Middle frontal gyrus (tissue), 1 donor: ENCODE measurements around the gene BZW1.
"Not testable (repeated sequence)": the region's sequence is repeated elsewhere in the genome, so short reads cannot be mapped to it uniquely, and the experiment has no call there.

ENCODE experiments used
- DNase-seq: peaks from one replicate; pipeline ENCODE4 v3.0.0-alpha.2; 2015; ENCODE audit warnings: low spot score; ENCODE audit errors: extremely low spot score

Gene BZW1

GRCh38 chr2:200790185-200790584, 21.5 kb upstream of the BZW1 start:
- no peak for DNase-seq

DNA sequence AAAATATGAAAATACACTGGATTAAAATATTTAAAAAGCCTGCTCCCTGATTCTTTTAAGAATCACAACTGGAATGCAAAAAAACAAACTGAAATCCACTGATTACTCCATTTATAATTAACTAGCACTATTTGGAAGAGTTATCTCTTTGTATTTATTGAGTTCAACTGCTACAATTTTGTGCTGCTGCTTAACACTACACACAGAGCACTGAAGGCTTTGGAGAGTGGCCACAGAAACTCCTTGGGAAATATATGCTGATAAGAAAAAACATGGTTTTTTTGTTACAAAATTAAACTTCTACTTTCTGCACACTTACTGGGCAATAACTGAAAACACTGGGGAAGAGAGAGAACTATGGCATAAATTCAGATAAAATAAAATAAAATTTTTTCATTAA, 19.8 kb upstream of the BZW1 start:
- DNase-seq, result no peak

DNA sequence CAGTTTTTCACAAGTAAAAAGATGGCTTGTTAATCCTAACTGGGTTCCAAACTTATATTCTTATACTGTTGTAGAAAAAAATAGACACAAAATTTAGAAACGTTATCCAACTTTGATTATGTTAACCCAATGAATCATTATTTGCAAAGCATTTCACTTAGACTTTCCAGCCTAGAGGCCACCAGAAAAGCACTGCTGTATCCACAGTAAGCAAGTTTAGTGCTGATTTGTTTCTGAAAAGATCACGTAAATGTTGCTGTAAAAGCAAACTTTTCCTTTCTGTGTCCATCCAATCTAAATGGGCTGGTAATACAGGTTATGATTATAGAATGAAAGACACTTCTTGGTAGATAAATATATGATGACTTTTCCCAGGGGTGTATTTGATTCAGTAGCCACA, 17.6 kb upstream of the BZW1 start:
- DNase-seq, result no peak

- no peak for DNase-seq
These were observed 16.7 kb upstream of the BZW1 start for GRCh38 chr2:200795028-200795440.

GRCh38 chr2:200796561-200796960, 15.1 kb upstream of the BZW1 start:
- no peak for DNase-seq

- no peak for DNase-seq
These were observed 14.4 kb upstream of the BZW1 start for GRCh38 chr2:200797242-200797770.

DNA sequence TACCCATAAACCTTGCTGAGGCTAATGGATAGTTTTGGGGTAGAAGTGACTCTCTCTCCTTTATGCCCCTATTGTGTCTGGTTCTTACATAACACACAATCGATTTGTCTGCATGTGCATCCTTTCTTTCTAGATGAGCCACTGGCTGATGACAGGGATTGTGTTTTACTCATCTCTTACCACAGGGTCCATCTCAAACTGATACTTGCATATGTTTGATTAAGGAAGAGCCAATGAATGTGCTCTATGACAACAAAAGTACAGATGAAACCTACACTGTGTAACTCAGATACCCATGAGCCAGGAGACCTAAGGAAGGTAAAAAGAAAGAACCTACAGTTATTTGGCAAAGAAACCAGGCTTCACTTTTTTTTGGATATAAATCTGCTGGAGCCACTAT, 13.2 kb upstream of the BZW1 start:
- no peak for DNase-seq

GRCh38 chr2:200800458-200800857, 11.3 kb upstream of the BZW1 start:
- DNase-seq, result no peak

GRCh38 chr2:200801431-200801830, 10.3 kb upstream of the BZW1 start:
- DNase-seq, result not testable (repeated sequence)

DNA sequence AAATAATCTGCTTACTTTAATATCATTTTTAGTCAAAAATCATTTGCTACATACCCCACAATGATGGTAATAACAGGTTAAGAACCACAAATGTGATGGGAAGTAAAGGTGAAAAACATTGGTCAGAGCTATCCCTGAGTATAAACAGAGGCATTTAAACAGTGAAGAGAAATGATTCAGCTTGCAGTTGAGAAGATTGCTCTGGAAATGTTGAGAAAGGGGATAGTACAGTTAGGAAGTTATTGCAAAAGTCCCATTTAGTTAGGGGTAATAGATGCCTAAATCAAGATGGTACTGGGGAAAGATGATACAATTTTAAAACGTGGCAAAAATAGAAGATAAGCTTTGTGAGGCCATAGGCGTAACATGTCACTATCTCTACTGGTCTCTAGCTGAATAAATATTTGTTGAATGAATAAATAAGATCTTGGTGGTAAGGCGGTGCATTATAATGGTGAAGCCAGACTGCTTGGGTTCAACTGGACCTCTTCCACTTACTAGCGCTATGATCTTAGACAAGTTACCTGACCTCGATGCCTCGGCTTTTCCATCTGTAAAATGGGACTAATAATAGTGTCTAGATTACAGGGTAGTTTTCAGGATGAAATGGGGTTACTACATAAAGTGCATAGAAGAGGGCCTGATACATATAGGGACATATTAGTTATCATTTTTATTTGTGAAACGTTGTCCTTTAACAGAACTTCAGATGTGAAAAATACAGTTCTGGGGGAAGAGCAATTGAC, 2.0 kb upstream of the BZW1 start:
- no peak for DNase-seq

DNA sequence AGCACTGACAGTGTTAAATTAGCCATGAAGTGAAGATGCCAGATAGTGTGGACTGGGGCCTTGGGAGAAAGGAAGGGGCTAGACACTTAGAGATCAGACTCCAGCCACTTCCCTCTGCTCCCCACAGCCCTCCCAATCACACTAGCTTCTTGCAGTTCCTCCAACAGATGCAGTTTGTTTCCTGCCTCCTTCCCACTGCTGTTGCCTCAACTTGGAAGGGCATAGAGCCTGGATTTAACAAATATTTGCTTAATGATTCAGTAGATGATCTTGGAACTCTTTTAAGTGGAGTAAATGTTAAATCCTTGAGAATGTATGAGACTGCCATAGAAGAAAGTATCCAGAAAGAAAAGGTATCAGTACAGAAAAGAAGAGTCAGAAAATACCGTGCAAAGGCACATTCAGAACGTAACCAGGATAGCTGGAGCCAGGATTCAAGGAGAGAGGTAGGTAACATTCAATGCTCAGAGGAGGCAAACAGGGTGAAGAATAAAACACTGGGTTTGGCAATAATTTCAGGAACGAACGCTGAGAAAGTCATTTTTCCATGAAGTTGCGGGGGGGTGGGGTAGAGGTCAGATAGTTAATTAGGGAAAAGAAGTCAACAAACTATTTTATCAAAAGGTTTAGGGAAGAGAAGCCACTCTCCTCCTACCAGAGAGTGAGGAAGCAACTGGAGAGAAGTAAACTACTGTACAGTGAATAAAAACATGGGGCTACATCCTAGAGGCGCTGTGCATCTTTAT, 1.3 kb upstream of the BZW1 start:
- no peak for DNase-seq

DNA sequence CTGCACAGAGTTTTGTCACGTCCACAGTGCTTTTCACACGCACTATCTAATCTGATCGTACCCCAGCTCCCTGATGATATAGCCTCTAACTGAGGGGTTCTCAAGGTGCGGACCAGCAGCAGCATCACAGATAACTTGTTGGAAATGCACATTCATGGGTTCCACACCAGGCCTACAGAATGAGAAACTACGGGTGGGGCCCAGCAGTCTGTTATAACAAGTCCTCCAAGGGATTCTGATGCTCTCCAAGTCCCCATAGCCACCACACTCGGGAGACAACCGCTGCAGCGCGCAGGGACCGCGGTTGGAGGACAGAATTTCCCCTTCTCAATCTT, 745 bp upstream of the BZW1 start:
- no peak for DNase-seq

DNA sequence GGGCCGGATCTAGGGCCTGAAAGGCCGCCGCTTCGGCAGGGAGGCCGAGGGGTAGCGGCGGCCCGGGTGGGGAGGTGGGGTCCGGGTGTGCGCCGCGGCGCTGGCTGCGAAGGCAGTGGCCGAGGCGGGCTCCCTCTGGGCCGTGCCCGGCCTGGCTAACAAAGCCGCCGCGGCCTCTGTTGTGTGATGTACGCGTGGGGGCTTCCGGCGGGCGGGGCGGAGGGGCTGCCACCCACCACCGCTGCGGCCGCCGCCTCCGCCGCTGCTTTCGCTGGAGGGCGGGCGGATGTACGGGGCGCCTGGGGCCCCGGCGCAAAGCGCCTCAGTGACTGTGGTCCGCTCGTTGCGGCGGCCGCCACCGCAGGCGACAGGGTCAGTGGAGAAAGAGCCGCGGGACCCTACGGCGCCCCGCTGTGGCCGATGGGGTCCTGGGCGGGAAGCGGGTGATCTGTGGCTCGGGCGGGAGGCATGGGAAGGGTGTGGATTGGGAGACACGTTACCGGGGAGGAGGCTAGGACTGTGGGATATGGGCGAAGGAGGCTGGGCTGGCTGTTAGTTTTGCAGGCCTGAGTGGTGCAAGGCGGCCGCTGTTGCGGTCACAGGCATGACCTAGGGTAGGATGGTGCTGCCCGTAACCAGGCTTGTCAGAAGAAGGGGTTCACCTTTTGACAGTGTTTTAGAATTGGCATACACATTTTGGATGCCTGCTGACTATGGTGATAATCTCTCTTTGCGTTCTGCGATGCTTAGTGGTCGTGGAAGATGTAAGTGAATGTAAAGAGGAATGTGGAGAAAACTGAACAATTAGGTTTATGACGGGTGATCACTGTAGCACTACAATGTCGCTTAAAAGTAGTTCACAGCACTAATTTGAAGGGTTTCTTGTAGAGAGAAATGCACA, 662 bp downstream of the BZW1 start:
- no peak for DNase-seq

DNA sequence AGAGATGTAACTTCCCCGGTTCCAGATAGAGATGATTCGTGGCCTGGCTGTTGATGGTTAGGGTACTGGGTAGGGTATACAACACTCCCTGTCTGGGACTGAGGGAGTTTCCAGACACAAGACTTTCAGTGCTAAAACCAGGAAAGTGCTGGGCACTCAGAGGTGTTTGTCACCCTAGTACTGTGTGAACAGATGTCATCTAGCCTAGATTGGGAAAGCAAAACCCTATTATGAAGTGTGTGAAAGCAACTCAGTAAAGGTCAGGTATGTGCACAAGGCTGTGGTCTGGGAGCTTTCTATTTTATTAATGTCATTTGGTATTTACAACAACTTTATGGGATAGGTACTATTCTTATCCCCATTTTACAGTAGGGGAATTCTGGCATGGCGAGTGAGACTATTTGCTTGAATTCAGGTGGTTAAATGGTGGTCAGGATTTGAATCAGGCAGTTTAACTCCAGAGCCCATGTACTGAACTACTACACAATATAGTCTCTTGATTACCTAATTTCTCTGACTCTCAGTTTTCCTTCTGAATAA, 2.6 kb downstream of the BZW1 start:
- no peak for DNase-seq

GRCh38 chr2:200814917-200815316, 3.2 kb downstream of the BZW1 start:
- DNase-seq, result no peak

- DNase-seq, result not testable (repeated sequence)
These were observed 7.0 kb downstream of the BZW1 start for GRCh38 chr2:200818732-200819131.

DNA sequence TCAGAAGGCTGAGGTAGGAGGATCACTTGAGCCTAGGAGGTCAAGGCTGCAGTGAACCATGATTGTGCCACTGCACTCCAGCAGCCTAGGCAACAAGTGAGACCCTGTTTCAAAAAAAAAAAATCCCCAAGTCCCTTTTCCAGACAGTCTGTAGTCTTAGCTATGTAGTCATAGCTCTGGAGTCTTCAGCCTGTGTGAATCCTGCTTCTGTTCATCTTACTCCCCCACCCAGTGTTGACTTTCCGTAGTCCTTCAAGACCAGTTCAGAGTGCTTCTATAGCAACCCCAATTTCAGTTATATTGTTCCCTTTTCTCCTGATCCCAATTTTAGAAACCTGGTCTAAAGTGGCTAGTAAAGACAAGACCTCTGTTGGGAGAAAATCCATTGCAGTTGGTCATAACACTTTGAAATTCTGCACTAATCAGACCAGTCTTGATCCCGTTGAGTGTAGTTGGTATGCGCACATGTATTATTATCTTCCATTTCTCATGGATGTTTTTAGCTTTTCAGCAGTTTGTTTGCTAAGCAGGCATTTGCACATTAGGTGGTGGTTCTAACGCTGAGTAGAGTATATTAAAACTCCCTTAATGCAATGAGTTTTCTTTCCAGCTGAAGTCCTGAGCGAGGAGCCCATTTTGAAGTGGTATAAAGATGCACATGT, 9.0 kb downstream of the BZW1 start:
- DNase-seq, result no peak

DNA sequence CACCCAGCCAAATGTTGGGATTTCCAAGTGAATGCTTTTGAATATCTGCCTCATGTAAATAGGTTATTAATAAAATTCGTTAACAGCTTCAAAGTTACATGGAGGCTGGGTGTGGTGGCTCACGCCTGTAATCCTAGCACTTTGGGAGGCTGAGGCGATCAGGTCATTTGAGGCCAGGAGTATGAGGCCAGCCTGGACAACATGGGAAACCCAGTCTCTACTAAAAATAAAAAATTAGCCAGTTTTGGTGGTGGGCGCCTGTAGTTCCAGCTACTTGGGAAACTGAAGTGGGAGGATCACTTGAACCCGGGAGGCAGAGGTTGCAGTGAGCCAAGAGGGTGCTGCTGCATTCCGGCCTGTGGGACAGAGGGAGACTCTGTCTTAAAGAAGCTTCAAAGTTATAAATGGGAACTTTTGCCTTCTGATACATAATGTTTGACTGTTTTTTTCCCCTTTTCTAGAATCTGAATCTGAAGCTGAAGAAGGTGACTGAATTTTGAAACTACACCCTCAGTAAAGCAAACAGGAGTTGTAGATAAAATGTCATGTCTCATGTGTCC, 10.1 kb downstream of the BZW1 start:
- DNase-seq, result no peak

- DNase-seq, result no peak
These were observed 16.4 kb downstream of the BZW1 start for GRCh38 chr2:200828104-200828503.

GRCh38 chr2:200828572-200829257, 17.0 kb downstream of the BZW1 start:
- no peak for DNase-seq
